Measurements from ENCODE around the gene ARHGAP27. TPM values are rescaled to one million over a fixed set of nuclear protein-coding genes. Genes with fewer than 3 reads are reported as not detected.

Gene ARHGAP27
- total RNA-seq, 1 donor from 2014 or later, result 26.8 TPM

DNA sequence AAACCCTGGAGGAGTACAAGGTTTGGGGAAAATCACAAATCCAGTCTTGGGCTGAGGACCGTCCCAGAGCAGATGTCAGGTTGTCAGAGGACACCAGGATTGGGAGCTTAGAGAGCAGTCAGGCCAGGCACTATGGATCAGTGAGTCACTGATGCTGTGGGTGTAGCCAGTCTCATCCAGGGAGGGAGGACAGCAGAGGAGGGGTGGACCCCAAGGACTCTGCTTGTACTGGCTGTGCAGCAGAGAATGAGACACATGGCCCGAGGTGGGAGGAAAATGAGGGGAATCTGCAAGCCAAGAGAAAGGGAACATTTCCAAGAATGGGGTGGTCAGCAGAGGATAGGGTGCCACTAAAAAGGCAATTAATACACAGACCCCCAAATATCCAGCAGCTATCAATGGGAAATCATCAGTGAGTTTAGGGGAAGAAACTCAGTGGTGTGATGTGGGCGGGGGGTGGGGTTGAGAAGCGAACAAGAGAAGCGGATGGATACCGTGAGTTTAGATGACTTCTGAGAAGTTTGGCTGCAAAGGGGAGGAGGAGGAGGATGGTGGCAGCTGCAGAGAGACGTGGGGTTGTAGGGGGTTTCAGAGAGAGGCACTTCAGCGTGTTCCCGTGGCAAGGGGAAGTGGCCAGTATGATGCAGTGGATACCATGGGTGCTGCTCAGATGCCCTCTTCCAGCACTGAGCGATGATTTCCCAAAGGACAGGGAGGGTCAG lies 43.9 kb downstream of the ARHGAP27 start:
- DNase-seq (ENCODE audit: extremely low spot score, unreplicated experiment), result no peak
- Mint-ChIP-seq H3K4me1 (ENCODE audit: unreplicated experiment) (peaks cover 13% of the 10 kb centered on the region), H3K36me3 (no peaks in the 10 kb centered on the region), H3K27me3 (peaks cover 50% of the 10 kb centered on the region), H3K4me3 (no peak overlapping the region), H3K9me3 (no peaks in the 10 kb centered on the region), H3K27ac (peak overlapping the region; percentile 71)
- TF ChIP-seq, protein P1, sequence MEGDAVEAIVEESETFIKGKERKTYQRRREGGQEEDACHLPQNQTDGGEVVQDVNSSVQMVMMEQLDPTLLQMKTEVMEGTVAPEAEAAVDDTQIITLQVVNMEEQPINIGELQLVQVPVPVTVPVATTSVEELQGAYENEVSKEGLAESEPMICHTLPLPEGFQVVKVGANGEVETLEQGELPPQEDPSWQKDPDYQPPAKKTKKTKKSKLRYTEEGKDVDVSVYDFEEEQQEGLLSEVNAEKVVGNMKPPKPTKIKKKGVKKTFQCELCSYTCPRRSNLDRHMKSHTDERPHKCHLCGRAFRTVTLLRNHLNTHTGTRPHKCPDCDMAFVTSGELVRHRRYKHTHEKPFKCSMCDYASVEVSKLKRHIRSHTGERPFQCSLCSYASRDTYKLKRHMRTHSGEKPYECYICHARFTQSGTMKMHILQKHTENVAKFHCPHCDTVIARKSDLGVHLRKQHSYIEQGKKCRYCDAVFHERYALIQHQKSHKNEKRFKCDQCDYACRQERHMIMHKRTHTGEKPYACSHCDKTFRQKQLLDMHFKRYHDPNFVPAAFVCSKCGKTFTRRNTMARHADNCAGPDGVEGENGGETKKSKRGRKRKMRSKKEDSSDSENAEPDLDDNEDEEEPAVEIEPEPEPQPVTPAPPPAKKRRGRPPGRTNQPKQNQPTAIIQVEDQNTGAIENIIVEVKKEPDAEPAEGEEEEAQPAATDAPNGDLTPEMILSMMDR (conservative IDR thresholded peaks at IDR 0.05), result no peak

DNA sequence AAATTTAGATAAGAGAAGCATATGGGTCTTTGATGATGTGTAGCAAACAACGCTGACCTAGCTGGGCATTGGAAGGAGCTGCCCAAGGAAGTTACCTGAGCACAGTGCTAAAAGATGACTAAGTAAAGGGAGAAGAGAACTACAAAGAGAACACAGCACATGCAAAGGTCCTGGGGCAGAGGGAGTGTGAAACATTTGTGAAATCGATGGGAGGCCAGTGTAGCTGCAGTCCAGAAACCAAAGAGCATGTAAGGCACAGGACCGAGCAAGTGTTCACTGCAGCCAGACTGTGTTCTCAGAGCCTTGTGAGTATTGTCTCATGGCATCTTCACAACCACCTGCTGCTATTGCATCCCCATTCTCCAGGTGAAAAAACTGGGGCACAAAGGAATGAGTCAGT lies 44.9 kb downstream of the ARHGAP27 start:
- TF ChIP-seq, protein P1 (conservative IDR thresholded peaks at IDR 0.05), result no peak
- no peak overlapping the region for H3K4me3 Mint-ChIP-seq
- peaks cover 13% of the 10 kb centered on the region for H3K4me1 Mint-ChIP-seq (ENCODE audit: unreplicated experiment)
- DNase-seq (ENCODE audit: extremely low spot score, unreplicated experiment), result no peak
- no peaks in the 10 kb centered on the region for H3K9me3 Mint-ChIP-seq
- no peak overlapping the region for H3K27ac Mint-ChIP-seq
- peaks cover 48% of the 10 kb centered on the region for H3K27me3 Mint-ChIP-seq
- H3K36me3 Mint-ChIP-seq, result no peaks in the 10 kb centered on the region

DNA sequence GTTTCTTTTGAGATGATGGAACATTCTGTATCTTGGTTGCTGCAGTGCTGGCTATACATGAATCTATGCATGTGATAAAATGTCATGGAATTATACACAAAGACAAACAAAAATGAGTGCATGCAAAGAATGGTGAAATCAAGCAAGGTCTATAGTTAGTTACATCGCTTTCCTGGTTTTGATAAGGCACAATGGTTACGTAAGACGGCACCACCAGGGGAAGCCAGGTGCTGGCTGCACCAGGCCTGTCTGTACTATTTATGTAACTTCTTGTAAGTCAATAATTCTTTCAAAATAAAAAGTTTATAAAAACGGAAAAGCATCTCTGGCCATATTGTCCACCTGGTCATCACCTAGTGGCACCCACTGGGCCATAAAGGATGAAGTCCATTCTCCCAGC lies 46.5 kb downstream of the ARHGAP27 start:
- TF ChIP-seq, protein P1 (conservative IDR thresholded peaks at IDR 0.05), result no peak
- H3K9me3 Mint-ChIP-seq, result no peaks in the 10 kb centered on the region
- no peaks in the 10 kb centered on the region for H3K36me3 Mint-ChIP-seq
- no peak overlapping the region for H3K27ac Mint-ChIP-seq
- peaks cover 40% of the 10 kb centered on the region for H3K27me3 Mint-ChIP-seq
- DNase-seq (ENCODE audit: extremely low spot score, unreplicated experiment), result no peak
- peaks cover 13% of the 10 kb centered on the region for H3K4me1 Mint-ChIP-seq (ENCODE audit: unreplicated experiment)
- no peak overlapping the region for H3K4me3 Mint-ChIP-seq

DNA sequence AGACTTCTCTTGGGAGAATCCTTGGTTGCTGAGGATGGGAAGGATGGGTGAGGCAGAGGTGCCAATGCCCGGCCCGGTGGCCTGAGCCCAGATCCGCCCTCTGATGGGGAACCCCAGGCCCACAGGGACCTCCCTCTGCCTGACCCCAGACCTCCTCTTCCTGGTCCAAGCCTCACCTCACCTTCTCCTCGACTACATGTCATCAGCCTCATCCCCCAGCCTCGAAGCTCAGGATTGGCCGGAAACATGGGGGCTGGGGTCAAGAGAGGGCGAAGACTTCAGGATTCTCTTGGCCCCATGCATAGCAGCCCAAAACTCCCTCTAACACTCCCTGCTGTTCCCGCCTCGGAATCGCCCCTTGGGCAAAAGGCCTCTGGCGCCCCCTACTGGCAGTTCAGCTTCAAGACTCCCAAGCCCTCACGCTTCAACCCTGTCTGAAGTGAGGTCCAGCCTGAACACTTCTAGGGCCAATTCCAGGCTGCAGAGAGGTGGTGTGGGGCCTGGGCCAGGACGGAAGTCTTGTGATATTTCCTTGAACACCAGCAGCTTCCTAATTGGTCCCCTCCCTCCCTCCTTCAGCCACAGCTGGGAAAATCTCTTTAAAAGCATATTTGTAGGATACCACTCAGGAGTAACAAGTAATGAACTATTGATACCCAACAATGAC lies 47.2 kb downstream of the ARHGAP27 start:
- Mint-ChIP-seq H3K9me3 (no peaks in the 10 kb centered on the region), H3K27ac (no peak overlapping the region), H3K4me3 (peak overlapping the region; percentile 20), H3K4me1 (ENCODE audit: unreplicated experiment) (peaks cover 13% of the 10 kb centered on the region), H3K36me3 (no peaks in the 10 kb centered on the region), H3K27me3 (peaks cover 39% of the 10 kb centered on the region)
- TF ChIP-seq, protein P1 (conservative IDR thresholded peaks at IDR 0.05), result peak; percentile 98
- DNase-seq (ENCODE audit: extremely low spot score, unreplicated experiment), result peak; percentile 90

DNA sequence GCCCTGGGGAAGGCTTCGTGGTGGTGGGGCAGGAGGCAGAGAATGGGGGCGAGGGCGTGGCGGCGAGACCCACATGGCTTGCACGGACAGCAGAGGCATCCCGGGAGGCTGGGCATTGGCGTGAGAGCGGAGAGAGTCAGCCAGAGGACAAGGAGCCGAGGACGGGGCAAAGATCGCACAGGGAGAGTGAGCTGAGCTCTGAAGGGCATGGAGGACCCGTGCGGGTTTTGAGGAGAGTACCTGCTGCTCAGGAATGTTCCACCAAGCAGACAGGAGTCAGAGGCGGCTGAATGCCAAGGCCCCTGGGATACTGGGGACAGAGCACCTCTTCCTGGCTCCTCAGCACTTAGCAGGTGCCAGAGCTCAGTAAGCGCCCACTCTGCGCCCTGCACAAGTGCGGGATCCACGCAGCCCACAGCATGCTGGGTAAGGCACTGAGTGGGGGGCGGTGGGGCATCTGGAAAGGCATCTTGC lies 47.8 kb downstream of the ARHGAP27 start:
- TF ChIP-seq, protein P1 (conservative IDR thresholded peaks at IDR 0.05), result no peak
- Mint-ChIP-seq H3K9me3 (no peaks in the 10 kb centered on the region), H3K4me3 (no peak overlapping the region), H3K36me3 (no peaks in the 10 kb centered on the region), H3K4me1 (ENCODE audit: unreplicated experiment) (peaks cover 13% of the 10 kb centered on the region), H3K27ac (no peak overlapping the region), H3K27me3 (peaks cover 39% of the 10 kb centered on the region)
- no peak for DNase-seq (ENCODE audit: extremely low spot score, unreplicated experiment)

Data from type B pancreatic cell (in vitro differentiated cells).